GM19238 (cell line): ENCODE data around the gene PRAMEF9.
"Not testable (repeated sequence)": the region's sequence is repeated elsewhere in the genome, so short reads cannot be mapped to it uniquely, and the experiment has no call there.

Source experiments
- DNase-seq: peaks from one replicate; pipeline ENCODE4 v3.0.0; 2011; ENCODE audit warnings: low spot score; ENCODE audit not compliant: insufficient read length

Gene PRAMEF9

DNA sequence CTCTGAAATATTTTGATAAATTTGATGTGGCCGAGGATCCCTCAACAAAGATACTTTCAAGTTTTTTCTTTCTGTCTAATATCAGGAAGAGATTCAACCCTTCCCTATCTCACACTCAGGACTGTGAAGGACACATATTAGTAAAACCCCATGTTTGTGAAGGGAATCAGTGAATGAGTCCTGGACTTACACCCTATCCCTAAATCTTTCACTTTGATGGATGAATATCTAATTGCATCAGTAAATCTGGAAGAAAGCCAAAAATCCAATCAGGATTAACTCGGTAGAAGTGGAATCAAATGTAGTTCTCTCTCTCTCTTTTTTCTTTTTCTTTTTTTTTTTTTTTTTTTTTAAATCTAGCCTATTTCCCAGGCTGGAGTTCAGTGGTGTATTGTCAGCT is at the start of gene PRAMEF9:
Gene PRAMEF9 (plus strand): TSS at position 301 of the 400 bp plus-strand sequence. CDS start 3,433 bp downstream, outside the sequence.
- DNase-seq, result not testable (repeated sequence)

- not testable (repeated sequence) for DNase-seq
These were observed 15.7 kb upstream of the PRAMEF9 start, which contains the start of gene PRAMEF26 for GRCh38 chr1:13155909-13156308. TSS of gene PRAMEF26 (minus strand) at chr1:13156009. CDS start at chr1:13153095, 2,914 bp downstream.

DNA sequence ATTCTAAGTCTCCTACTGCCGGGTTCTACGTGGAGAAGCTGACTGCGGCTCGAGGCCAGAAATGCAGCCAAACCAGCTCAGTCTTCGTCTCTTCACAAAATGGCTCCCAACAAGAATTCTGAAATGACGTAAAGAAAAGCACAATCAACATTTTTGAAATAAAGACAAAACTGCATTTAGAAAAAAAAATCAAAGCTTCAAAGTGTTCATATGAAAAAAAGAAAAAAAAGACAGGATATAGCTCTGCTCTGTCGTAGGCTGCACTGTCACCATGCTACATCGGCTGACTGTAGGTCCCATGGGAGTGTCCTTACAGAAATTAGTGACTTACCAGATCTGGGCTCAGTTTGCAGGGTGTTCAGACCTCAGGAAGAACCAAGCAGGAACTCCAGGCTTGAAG is 6.1 kb upstream of the PRAMEF9 start, which contains the start of gene HNRNPCL4:
Gene HNRNPCL4 (minus strand): TSS at position 101 of the 400 bp plus-strand sequence. CDS start 164 bp downstream, outside the sequence.
- not testable (repeated sequence) for DNase-seq

- DNase-seq, result not testable (repeated sequence)
These were observed 29.7 kb downstream of the PRAMEF9 start, which contains the start of gene PRAMEF13 for GRCh38 chr1:13201309-13201708. TSS of gene PRAMEF13 (minus strand) at chr1:13201409. CDS start at chr1:13199589, 1,820 bp downstream.

DNA sequence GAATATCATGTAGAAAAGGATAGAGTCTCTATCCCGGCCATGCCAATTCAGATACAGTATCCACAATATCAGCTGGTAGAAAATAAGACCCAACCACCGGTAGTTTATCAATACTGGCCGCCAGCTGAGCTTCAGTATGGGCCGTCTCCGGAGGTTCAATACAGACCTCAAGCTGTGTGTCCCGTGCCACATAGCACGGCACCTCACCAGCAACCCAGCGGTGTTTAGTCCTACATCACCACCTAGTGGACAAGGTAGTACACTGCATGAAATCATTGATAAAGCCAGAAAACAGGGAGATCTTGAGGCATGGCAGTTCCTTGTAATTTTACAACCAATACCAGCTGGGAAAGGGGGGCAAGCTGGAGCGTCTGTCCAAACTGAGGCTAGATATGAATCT is 37.1 kb downstream of the PRAMEF9 start:
- not testable (repeated sequence) for DNase-seq

DNA sequence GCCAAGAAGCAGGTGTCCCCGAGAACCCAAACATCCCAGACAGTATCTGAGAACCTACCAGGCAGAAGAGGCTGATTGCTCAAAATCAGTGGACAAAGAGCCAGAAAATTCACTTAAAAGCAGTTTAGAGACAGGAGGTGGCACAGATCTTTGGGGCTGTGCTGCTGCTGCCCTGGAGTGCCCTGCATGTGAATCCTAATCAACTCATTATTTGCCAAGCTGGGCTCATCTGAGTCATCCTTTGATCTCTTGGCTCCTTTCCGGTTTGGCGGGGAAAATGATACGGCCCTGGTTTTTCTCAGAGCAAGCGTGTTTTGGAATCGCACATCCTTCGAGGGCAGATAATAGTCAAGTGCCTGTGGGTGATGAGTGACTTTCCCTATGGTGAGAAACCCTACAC is 45.0 kb downstream of the PRAMEF9 start:
- DNase-seq, result not testable (repeated sequence)

- not testable (repeated sequence) for DNase-seq
These were observed 47.6 kb downstream of the PRAMEF9 start for GRCh38 chr1:13219203-13219602.

GRCh38 chr1:13222788-13223187 is 51.1 kb downstream of the PRAMEF9 start:
- DNase-seq, result not testable (repeated sequence)

DNA sequence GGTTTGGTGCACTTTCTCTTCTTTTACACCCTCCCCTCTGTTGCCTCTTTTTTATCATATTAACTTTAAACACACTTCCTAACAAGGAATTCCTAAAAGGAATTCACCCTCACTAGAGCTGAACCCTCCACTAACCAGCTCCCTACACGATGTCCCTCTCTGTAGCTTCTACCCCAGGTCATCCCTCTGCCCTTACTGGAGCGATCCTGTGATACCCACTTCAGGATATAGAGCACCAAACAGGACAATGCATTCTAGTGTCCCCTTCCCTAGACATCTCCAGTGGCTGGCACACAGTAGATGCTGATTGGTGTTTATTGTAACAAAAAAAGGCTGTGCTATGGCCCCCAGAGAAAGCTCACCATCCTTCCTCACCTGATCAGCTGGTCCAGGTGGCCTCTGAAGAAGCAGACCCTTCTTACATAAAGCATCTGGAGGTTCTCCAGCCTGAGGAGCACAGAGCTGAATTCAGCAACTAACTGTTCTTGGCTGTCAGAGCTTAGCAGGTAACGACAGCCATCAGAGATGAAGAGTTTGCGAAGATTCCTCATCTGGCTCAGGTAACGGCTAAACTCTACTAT is 52.9 kb downstream of the PRAMEF9 start:
- no peak for DNase-seq

DNA sequence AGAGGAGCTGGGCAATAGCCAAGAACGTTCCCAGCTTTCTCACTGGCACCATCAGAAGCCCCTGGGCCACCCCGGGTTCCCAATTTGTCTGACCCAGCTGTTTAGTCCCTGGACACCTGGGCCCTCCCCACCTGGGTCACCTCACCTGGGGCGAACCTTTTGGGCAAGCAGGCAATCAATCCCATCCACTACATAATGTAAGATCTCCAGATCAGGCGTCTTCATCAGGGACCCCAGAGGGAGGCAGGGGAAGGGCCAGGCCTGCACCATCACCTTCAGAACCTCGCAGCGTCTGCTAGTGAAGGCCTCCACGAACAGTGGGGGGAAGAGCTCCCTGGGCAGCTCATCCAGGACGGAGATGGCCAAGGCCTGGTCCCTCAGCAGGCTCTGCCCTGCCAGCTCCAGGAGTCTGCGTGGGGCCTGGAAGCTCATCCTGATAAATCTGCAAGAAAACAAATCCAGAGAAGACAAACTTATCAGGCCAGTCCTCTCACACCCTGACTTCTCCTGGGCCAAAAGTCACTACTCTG is 54.1 kb downstream of the PRAMEF9 start, which contains the start of gene PRAMEF18:
Gene PRAMEF18 (minus strand): TSS at position 480 of the 530 bp plus-strand sequence. CDS start 48 bp downstream, at position 432.
- not testable (repeated sequence) for DNase-seq

- DNase-seq, result not testable (repeated sequence)
These were observed 55.8 kb downstream of the PRAMEF9 start for GRCh38 chr1:13227271-13228055.

DNA sequence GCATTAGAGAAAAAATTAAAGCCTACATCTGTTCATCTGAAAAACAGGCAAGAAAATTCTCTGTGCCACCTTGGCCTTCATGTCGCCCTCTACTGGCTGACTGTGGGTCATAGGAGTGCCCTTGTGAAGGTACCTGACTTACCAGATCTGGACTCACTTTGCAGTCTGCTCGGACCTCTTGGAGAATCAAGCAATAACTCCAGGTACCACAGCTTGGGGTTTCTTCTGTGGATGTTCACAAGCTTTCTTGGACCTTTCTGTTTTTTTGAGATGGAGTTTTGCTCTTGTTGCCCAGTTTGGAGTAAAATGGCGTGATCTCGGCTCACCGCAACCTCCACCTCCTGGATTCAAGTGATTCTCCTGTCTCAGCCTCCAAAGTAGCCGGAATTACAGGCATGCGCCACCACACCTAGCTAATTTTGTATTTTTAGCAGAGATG is 56.7 kb downstream of the PRAMEF9 start:
- no peak for DNase-seq
